CD4-positive, alpha-beta T cell (primary cell): ENCODE measurements around the gene ACBD6. TPM values are rescaled to one million over a fixed set of nuclear protein-coding genes. Genes with fewer than 3 reads are reported as not detected.

Source experiments
- ATAC-seq: fragments of 200-7000 bp; cut with Tn5 transposase; one replicate; pipeline ENCODE4 v1.10.0; 2022; ENCODE audit warnings: mild to moderate bottlenecking; ENCODE audit not compliant: poor library complexity
- CTCF ChIA-PET: fragments of 350-600 bp; sonication (Branson Sonifier 250); formaldehyde crosslinking; loops from one replicate; lab custom pipeline; 2021; ENCODE audit warnings: antibody characterized with exemption, inconsistent platforms; lab: Charles Lee
- POLR2A ChIA-PET: fragments of 350-600 bp; sonication (Branson Sonifier 250); formaldehyde crosslinking; loops from one replicate; lab custom pipeline; 2021; ENCODE audit warnings: antibody characterized with exemption, inconsistent platforms; lab: Charles Lee
- DNase-seq, 14 experiments: peaks; one replicate each; pipeline ENCODE4 v3.0.0-alpha.2; 2013 to 2020; ENCODE audit warnings: mixed read lengths in 2 of 14
- H3K27ac ChIP-seq, 2 donors: one replicate each; pipeline versions ENCODE4 v1.5.1 to v1.7.0; 2013; ENCODE audit warnings: low read length in 2 of 2, low read depth in 1 of 2, mild to moderate bottlenecking in 1 of 2
- H3K27me3 ChIP-seq, 2 experiments: 1 replicate in 1 of 2; 2 replicates in 1 of 2; pipeline versions ENCODE4 v1.6.1 to v1.7.0; 2013; ENCODE audit warnings: low read length in 2 of 2, control low read depth in 1 of 2, mild to moderate bottlenecking in 1 of 2, moderate library complexity in 1 of 2; ENCODE audit not compliant: insufficient read depth in 2 of 2, control insufficient read depth in 1 of 2
- H3K36me3 ChIP-seq: one replicate; pipeline ENCODE4 v1.6.1; 2013; ENCODE audit warnings: low read length, control low read depth; ENCODE audit not compliant: insufficient read depth
- H3K4me1 ChIP-seq: one replicate; pipeline ENCODE4 v1.6.1; 2013; ENCODE audit warnings: low read length, control low read depth; ENCODE audit not compliant: insufficient read depth
- H3K4me3 ChIP-seq: one replicate; pipeline ENCODE4 v1.5.1; 2013; ENCODE audit warnings: mild to moderate bottlenecking, low read length, moderate library complexity
- H3K9me3 ChIP-seq, 2 experiments: 1 replicate in 1 of 2; 2 replicates in 1 of 2; pipeline versions ENCODE4 v1.6.1 to v1.7.0; 2013; ENCODE audit warnings: low read length in 2 of 2, mild to moderate bottlenecking in 2 of 2, control low read depth in 1 of 2, moderate library complexity in 1 of 2; ENCODE audit not compliant: control insufficient read depth in 1 of 2, insufficient read depth in 1 of 2
- H3K27ac Mint-ChIP-seq: one replicate; pipeline ENCODE4 v1.8.0; 2020; ENCODE audit warnings: mixed read lengths
- H3K27me3 Mint-ChIP-seq: one replicate; pipeline ENCODE4 v1.8.0; 2021; ENCODE audit warnings: mixed read lengths
- H3K36me3 Mint-ChIP-seq: one replicate; pipeline ENCODE4 v1.8.0; 2021; ENCODE audit warnings: low read depth, mixed read lengths
- H3K4me1 Mint-ChIP-seq: one replicate; pipeline ENCODE4 v1.8.0; 2021; ENCODE audit warnings: low read depth, mixed read lengths
- H3K4me3 Mint-ChIP-seq: one replicate; pipeline ENCODE4 v1.8.0; 2020; ENCODE audit warnings: mild to moderate bottlenecking, mixed read lengths
- H3K9me3 Mint-ChIP-seq: one replicate; pipeline ENCODE4 v1.8.0; 2020; ENCODE audit warnings: mixed read lengths
- intact Hi-C, 2 experiments: fragments of 100-400 bp; cut with DNase I in 1 of 2; cut with micrococcal nuclease in 1 of 2; formaldehyde crosslinking; loops; one replicate each; pipeline versions ENCODE4 v1.15.1 to v1.9.0; 2023 to 2025; cut with DNase I, micrococcal nuclease
- total RNA-seq, 174 experiments: library from RNA in 2 of 174; stranded (reverse) in 2 of 174; gene quantifications; one replicate each; pipeline ENCODE4 v1.2.3 and lab custom pipeline; 2021 to 2026
- TF ChIP-seq, protein P1 (sequence below): fragments of 200-600 bp; IDR thresholded peaks from one replicate; pipeline ENCODE4 v1.8.0; 2022; ENCODE audit warnings: antibody characterized with exemption, mild to moderate bottlenecking

The ACBD6 gene
- total RNA-seq, 2 experiments from 2014 or later, result 28.2 to 28.8 TPM

DNA sequence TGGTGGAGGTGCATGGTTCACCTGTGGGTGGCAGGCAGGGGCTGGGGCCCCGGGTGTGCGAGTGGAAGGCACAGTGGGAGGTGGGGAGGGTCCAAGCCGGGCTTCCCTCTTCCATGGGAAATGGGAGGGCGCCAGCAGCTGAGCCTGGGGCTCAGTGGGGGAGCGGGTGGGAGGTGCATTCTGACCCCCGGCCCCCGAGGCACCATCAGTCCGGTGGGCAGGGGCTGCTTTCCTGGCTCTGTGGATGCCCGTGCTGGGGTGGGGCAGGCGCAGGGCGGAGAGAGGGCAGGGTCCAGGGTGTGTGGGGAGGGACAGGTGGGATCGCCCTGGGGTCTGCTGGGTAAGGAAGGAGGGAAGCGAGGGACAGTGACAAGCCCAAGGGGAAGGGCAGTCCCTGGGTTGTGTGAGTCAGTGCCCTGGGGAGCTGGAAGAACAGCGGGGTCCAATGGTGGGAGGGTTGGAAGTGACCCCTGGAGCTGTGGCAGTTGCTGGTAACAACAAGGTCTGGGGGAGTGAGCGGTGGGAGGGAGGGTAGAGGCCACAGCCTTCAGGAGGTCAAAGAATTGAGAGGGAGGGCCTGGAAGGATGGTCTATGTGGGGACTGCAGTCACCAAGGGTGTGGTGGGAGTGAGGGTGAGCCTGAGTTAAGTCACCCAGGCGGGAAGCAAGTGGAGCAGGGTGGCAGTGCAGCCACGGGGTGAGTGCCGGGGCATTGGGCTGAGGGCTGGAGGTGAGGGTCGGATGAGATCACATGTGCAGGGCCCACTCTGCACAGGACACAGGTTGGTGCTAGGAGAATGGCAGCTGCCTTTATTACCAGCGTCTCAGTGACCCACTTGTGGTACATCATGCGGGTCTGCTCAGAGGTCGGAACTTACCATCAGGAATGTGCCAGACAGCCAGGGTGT, 242.7 kb downstream of the ACBD6 start:
- TF ChIP-seq, protein P1, sequence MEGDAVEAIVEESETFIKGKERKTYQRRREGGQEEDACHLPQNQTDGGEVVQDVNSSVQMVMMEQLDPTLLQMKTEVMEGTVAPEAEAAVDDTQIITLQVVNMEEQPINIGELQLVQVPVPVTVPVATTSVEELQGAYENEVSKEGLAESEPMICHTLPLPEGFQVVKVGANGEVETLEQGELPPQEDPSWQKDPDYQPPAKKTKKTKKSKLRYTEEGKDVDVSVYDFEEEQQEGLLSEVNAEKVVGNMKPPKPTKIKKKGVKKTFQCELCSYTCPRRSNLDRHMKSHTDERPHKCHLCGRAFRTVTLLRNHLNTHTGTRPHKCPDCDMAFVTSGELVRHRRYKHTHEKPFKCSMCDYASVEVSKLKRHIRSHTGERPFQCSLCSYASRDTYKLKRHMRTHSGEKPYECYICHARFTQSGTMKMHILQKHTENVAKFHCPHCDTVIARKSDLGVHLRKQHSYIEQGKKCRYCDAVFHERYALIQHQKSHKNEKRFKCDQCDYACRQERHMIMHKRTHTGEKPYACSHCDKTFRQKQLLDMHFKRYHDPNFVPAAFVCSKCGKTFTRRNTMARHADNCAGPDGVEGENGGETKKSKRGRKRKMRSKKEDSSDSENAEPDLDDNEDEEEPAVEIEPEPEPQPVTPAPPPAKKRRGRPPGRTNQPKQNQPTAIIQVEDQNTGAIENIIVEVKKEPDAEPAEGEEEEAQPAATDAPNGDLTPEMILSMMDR, result no peak
- Mint-ChIP-seq H3K36me3 (no peaks in the 10 kb centered on the region), H3K4me1 (no peaks in the 10 kb centered on the region), H3K4me3 (no peak overlapping the region), H3K27ac (no peak overlapping the region), H3K27me3 (peaks cover 37% of the 10 kb centered on the region), H3K9me3 (no peaks in the 10 kb centered on the region)
- Histone ChIP-seq H3K36me3 (no peaks in the 10 kb centered on the region), H3K4me1 (no peaks in the 10 kb centered on the region), H3K4me3 (no peak overlapping the region), H3K9me3 (no peaks in the 10 kb centered on the region), H3K27ac (no peak overlapping the region), H3K27me3 (peaks cover 16 to 26% of the 10 kb centered on the region in 2 experiments)
- CTCF ChIA-PET, result interaction anchor here (1.6 kb wide), 1 partner anchor 10 kb away, joined by 3 read pairs; no protein-coding TSS in a partner anchor
- intact Hi-C loops, result no loop called here
- POLR2A ChIA-PET, result no interaction called here
- no peak for DNase-seq
- ATAC-seq, result no peak

DNA sequence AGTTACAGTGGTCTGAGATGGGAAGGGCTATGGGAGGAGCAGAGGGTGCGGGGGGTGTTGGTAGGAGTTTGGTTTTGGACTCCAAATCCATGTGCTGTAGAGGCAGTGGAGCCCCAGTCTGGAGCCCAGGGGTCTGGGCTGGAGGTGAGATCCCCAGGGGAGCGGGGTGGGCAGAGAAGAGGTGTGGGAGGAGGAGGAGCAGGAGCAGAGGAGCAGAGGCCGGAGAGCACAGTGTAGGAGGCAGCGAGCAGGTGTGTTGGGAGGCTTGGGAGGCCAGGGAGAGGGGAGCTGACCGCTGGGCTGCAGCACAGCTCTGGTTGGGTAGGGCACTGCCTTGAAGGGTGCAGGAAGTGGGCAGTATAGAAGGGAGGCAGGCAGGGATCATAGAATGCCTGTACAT, 243.4 kb downstream of the ACBD6 start:
- TF ChIP-seq, protein P1, result no peak
- Histone ChIP-seq H3K36me3 (no peaks in the 10 kb centered on the region), H3K4me3 (no peak overlapping the region), H3K4me1 (no peaks in the 10 kb centered on the region), H3K27ac (no peak overlapping the region), H3K9me3 (peaks cover 0 to 5% of the 10 kb centered on the region in 2 experiments), H3K27me3 (peaks cover 19 to 32% of the 10 kb centered on the region in 2 experiments)
- Mint-ChIP-seq H3K9me3 (no peaks in the 10 kb centered on the region), H3K36me3 (no peaks in the 10 kb centered on the region), H3K4me1 (no peaks in the 10 kb centered on the region), H3K27me3 (peaks cover 41% of the 10 kb centered on the region), H3K27ac (no peak overlapping the region), H3K4me3 (no peak overlapping the region)
- DNase-seq, result no peak
- ChIA-PET CTCF (interaction anchor here (1.6 kb wide), 1 partner anchor 11 kb away, joined by 3 read pairs; no protein-coding TSS in a partner anchor), POLR2A (no interaction called here)
- intact Hi-C loops, result no loop called here
- no peak for ATAC-seq

DNA sequence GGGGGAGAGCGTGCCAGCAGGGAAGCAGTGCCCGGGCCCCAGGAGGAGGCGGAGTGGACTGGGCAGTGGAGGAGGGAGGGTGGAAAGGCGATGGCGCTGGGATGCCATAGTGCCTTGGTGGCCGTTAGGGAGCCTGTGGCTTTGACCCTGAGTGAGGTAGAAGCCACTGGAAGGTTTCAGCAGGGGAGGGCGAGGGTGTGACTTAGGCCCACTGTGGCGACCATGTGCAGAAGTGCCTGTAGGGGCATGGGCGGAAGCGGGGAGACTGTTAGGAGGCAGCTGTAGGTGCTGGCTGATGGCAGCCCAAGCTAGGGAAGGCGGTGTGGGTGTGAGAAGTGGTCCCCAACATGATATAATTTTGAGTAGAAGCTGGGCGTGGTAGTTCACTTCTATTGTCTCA, 244.1 kb downstream of the ACBD6 start:
- Histone ChIP-seq H3K27ac (no peak overlapping the region), H3K36me3 (no peaks in the 10 kb centered on the region), H3K4me1 (no peaks in the 10 kb centered on the region), H3K4me3 (no peak overlapping the region), H3K9me3 (peaks cover 0 to 5% of the 10 kb centered on the region in 2 experiments), H3K27me3 (peaks cover 22 to 35% of the 10 kb centered on the region in 2 experiments)
- intact Hi-C loops, result no loop called here
- Mint-ChIP-seq H3K4me1 (no peaks in the 10 kb centered on the region), H3K27ac (no peak overlapping the region), H3K9me3 (no peaks in the 10 kb centered on the region), H3K27me3 (peaks cover 46% of the 10 kb centered on the region), H3K36me3 (no peaks in the 10 kb centered on the region), H3K4me3 (no peak overlapping the region)
- ATAC-seq, result no peak
- TF ChIP-seq, protein P1, result no peak
- DNase-seq, result no peak
- ChIA-PET CTCF (no interaction called here), POLR2A (no interaction called here)
